ENCODE measurements around the gene MBOAT1.
A peak's percentile ranks its signal among the peaks of the same experiment; 100 is the strongest.

MBOAT1 gene

GRCh38 chr6:20160541-20161283 is 51.6 kb downstream of the MBOAT1 start:
- no peak overlapping the region for H3K4me3 ChIP-seq (ENCODE audit: low read depth, low read length)
- no peak for TF ChIP-seq CTCF (conservative IDR thresholded peaks at IDR 0.05; ENCODE audit: low read depth, low read length)
- no peak for DNase-seq (ENCODE audit: low read depth)

- no peak overlapping the region for H3K4me3 ChIP-seq (ENCODE audit: low read depth, low read length)
- no peak for TF ChIP-seq CTCF (conservative IDR thresholded peaks at IDR 0.05; ENCODE audit: low read depth, low read length)
- peak; percentile 21 for DNase-seq (ENCODE audit: low read depth)
These were observed 52.3 kb downstream of the MBOAT1 start for GRCh38 chr6:20159781-20160540.

GRCh38 chr6:20159098-20159497 is 53.2 kb downstream of the MBOAT1 start:
- no peak overlapping the region for H3K4me3 ChIP-seq (ENCODE audit: low read depth, low read length)
- TF ChIP-seq CTCF (conservative IDR thresholded peaks at IDR 0.05; ENCODE audit: low read depth, low read length) = no peak
- DNase-seq (ENCODE audit: low read depth) = no peak

- DNase-seq (ENCODE audit: low read depth) = no peak
- no peak overlapping the region for H3K4me3 ChIP-seq (ENCODE audit: low read depth, low read length)
- no peak for TF ChIP-seq CTCF (conservative IDR thresholded peaks at IDR 0.05; ENCODE audit: low read depth, low read length)
These were observed 53.6 kb downstream of the MBOAT1 start for GRCh38 chr6:20158676-20159075.

GRCh38 chr6:20156824-20157223 is 55.4 kb downstream of the MBOAT1 start:
- no peak for TF ChIP-seq CTCF (conservative IDR thresholded peaks at IDR 0.05; ENCODE audit: low read depth, low read length)
- no peak for DNase-seq (ENCODE audit: low read depth)
- H3K4me3 ChIP-seq (ENCODE audit: low read depth, low read length) = no peak overlapping the region

GRCh38 chr6:20154753-20155152 is 57.5 kb downstream of the MBOAT1 start:
- no peak for TF ChIP-seq CTCF (conservative IDR thresholded peaks at IDR 0.05; ENCODE audit: low read depth, low read length)
- H3K4me3 ChIP-seq (ENCODE audit: low read depth, low read length) = no peak overlapping the region
- DNase-seq (ENCODE audit: low read depth) = no peak
